Measurements from ENCODE around the gene TLCD5. TPM values are rescaled to one million over a fixed set of nuclear protein-coding genes. Genes with fewer than 3 reads are reported as not detected.

The TLCD5 gene
- total RNA-seq, 2 experiments from 2014 or later, result 0.36 to 0.83 TPM

GRCh38 chr11:120298461-120298860, 26.6 kb upstream of the TLCD5 start:
- Mint-ChIP-seq H3K27ac (no peak overlapping the region), H3K4me3 (no peak overlapping the region), H3K36me3 (ENCODE audit: low read depth) (no peaks in the 10 kb centered on the region), H3K4me1 (ENCODE audit: low read depth) (no peaks in the 10 kb centered on the region), H3K9me3 (no peaks in the 10 kb centered on the region), H3K27me3 (peaks cover 29% of the 10 kb centered on the region)
- intact Hi-C loops (cut with micrococcal nuclease), result no loop called here
- no peak for TF ChIP-seq CTCF (IDR thresholded peaks at IDR 0.05)
- DNase-seq (no peak), ATAC-seq (no peak)
- CTCF ChIA-PET, result interaction anchor here (1.3 to 14.6 kb wide), 5 partner anchors 8 to 127 kb away, joined by 3 to 437 read pairs (median 92); partner anchors contain the start of gene POU2F3
- POLR2A ChIA-PET, result interaction anchor here (0.7 kb wide), 1 partner anchor 59 kb away, joined by 3 read pairs; the partner anchor contains the start of gene POU2F3

- ChIA-PET CTCF (interaction anchor here (0.7 to 14.6 kb wide), 33 partner anchors 8 to 497 kb away, joined by 3 to 437 read pairs (median 6); partner anchors contain the start of gene POU2F3), POLR2A (no interaction called here)
- Mint-ChIP-seq H3K36me3 (ENCODE audit: low read depth) (no peaks in the 10 kb centered on the region), H3K9me3 (no peaks in the 10 kb centered on the region), H3K4me3 (no peak overlapping the region), H3K4me1 (ENCODE audit: low read depth) (no peaks in the 10 kb centered on the region), H3K27me3 (peaks cover 11% of the 10 kb centered on the region), H3K27ac (no peak overlapping the region)
- no peak for DNase-seq
- TF ChIP-seq CTCF (IDR thresholded peaks at IDR 0.05), result no peak
- intact Hi-C loops (cut with micrococcal nuclease), result loop anchor here (5.0 kb wide), 1 partner anchor 130 kb away; no protein-coding TSS in a partner anchor
- ATAC-seq, result no peak
Measured at GRCh38 chr11:120302001-120302805, 22.9 kb upstream of the TLCD5 start.

- no peak overlapping the region for H3K27ac Mint-ChIP-seq
- peak; percentile 90 for ATAC-seq
Measured at GRCh38 chr11:120303004-120303637, 22.0 kb upstream of the TLCD5 start.

GRCh38 chr11:120304526-120304925, 20.6 kb upstream of the TLCD5 start:
- intact Hi-C loops (cut with micrococcal nuclease), result loop anchor here (5.0 kb wide), 1 partner anchor 132 kb away; no protein-coding TSS in a partner anchor
- no peak for TF ChIP-seq CTCF (IDR thresholded peaks at IDR 0.05)
- CTCF ChIA-PET, result interaction anchor here (1.8 to 14.6 kb wide), 8 partner anchors 10 to 133 kb away, joined by 7 to 437 read pairs (median 22); partner anchors contain the start of gene POU2F3
- H3K27me3 Mint-ChIP-seq, result peaks cover 10% of the 10 kb centered on the region
- H3K4me3 Mint-ChIP-seq, result no peak overlapping the region
- DNase-seq (no peak), ATAC-seq (no peak)
- no peaks in the 10 kb centered on the region for H3K36me3 Mint-ChIP-seq (ENCODE audit: low read depth)
- no peaks in the 10 kb centered on the region for H3K9me3 Mint-ChIP-seq
- H3K27ac Mint-ChIP-seq, result no peak overlapping the region
- POLR2A ChIA-PET, result no interaction called here
- no peaks in the 10 kb centered on the region for H3K4me1 Mint-ChIP-seq (ENCODE audit: low read depth)

More at GRCh38 chr11:120303004-120303637, 22.0 kb upstream of the TLCD5 start:
- Mint-ChIP-seq H3K4me3 (no peak overlapping the region), H3K27me3 (peaks cover 10% of the 10 kb centered on the region), H3K9me3 (no peaks in the 10 kb centered on the region), H3K36me3 (ENCODE audit: low read depth) (no peaks in the 10 kb centered on the region), H3K4me1 (ENCODE audit: low read depth) (no peaks in the 10 kb centered on the region)
- intact Hi-C loops (cut with micrococcal nuclease), result loop anchor here (1.0 to 5.0 kb wide), 2 partner anchors 68 to 131 kb away; no protein-coding TSS in a partner anchor
- CTCF ChIA-PET, result interaction anchor here (0.7 to 14.6 kb wide), 37 partner anchors 8 to 498 kb away, joined by 3 to 437 read pairs (median 5); partner anchors contain the start of gene POU2F3
- POLR2A ChIA-PET, result no interaction called here
- peak; percentile 96 for TF ChIP-seq CTCF (IDR thresholded peaks at IDR 0.05)
- DNase-seq, result peak; percentile 86

Measured in activated CD8-positive, alpha-beta T cell treated with anti-CD3 and anti-CD28 coated beads for 36 hours (primary cell).